Measurements from ENCODE around the gene PUS1. TPM values are rescaled to one million over a fixed set of nuclear protein-coding genes. Genes with fewer than 3 reads are reported as not detected.

PUS1 gene
- total and polyA plus RNA-seq, 2 of the 4 experiments (the other 2 are of a cell fraction) = 14.0 to 36.7 TPM

DNA sequence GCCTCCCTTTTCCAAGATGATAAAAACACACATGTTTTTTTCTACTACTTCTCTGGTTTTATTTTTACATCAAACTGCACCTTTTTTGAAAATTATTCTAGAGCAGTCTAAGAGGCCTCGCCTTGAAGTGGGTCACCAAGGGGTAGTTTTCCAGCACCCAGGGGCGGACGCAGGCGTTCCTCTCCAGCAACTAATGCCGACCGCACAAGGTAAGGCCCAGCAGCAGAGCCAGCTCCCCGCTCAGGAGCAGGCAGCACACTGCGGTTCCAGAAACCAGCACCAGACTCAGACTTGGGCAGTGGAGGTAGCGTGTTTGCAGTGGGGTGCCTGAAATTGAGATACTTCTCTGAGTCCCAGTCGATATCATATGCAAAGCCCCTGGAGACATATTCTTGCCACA lies 52.3 kb downstream of the PUS1 start:
- Histone ChIP-seq H2BK15ac (ENCODE audit: low read depth, low read length) (no peak overlapping the region), H4K20me1 (ENCODE audit: insufficient read depth, low read length) (peaks cover 3% of the 10 kb centered on the region), H3K4ac (ENCODE audit: low read depth, low read length) (no peak overlapping the region), H3K18ac (ENCODE audit: low read depth, low read length) (no peak overlapping the region), H2BK5ac (ENCODE audit: low read depth, low read length, poor library complexity, severe bottlenecking) (no peak overlapping the region), H2AFZ (replicated peaks; ENCODE audit: low read length, poor library complexity) (no peak overlapping the region), H4K8ac (ENCODE audit: low read depth in 2 of 2, low read length in 2 of 2) (no peak overlapping the region), H3K4me2 (ENCODE audit: low read depth, low read length) (no peak overlapping the region), H3K9me3 (ENCODE audit: control insufficient read depth, insufficient read depth, low read length) (no peaks in the 10 kb centered on the region), H4K91ac (ENCODE audit: insufficient read depth, low read depth, low read length) (no peak overlapping the region), H3K23ac (ENCODE audit: low read depth, low read length) (no peak overlapping the region), H3K36me3 (ENCODE audit: control insufficient read depth, insufficient read depth, low read length) (peaks cover 33% of the 10 kb centered on the region), H3K14ac (replicated peaks; ENCODE audit: low read depth, low read length) (no peak overlapping the region), H3K56ac (ENCODE audit: extremely low read depth, insufficient read depth, low read length) (no peak overlapping the region), H3K27me3 (ENCODE audit: control insufficient read depth, insufficient read depth, low read length) (no peaks in the 10 kb centered on the region), H2BK20ac (ENCODE audit: low read depth, low read length) (no peak overlapping the region), H3K9ac (ENCODE audit: low read depth, low read length) (no peak overlapping the region), H2AK9ac (replicated peaks; ENCODE audit: low read depth, low read length, poor library complexity) (no peak overlapping the region), H3K9me1 (ENCODE audit: insufficient read depth, low read length) (peaks cover 3% of the 10 kb centered on the region; the same call in 1 of the 2 replicates), H3K79me1 (ENCODE audit: low read depth in 1 of 2, low read length in 2 of 2) (peaks cover 28 to 48% of the 10 kb centered on the region in 2 experiments), H3K27ac (ENCODE audit: insufficient read depth, low read length) (no peak overlapping the region), H4K5ac (ENCODE audit: low read depth, low read length) (no peak overlapping the region), H3K4me1 (ENCODE audit: control insufficient read depth, insufficient read depth, low read length) (peaks cover 4% of the 10 kb centered on the region), H2BK120ac (ENCODE audit: low read depth, low read length) (no peak overlapping the region), H3K4me3 (ENCODE audit: insufficient read depth, low read depth, low read length) (no peak overlapping the region), H2AK5ac (ENCODE audit: low read depth, low read length) (no peak overlapping the region)
- POLR2A ChIA-PET (ENCODE audit: unreplicated experiment) = no interaction called here
- dilution Hi-C loops (cut with HindIII; ENCODE audit: low sequenced_read_pairs, unreplicated experiment) (no loop called here), intact Hi-C loops (cut with micrococcal nuclease) (no loop called here), in situ Hi-C loops (cut with MboI; ENCODE audit: low sequenced_read_pairs) (no loop called here)
- 100% methylated on average over 5 of the region's 10 CpGs; no CpG with 5 or more reads in 1 of the 2 experiments for WGBS, 2 experiments (ENCODE audit: extremely low coverage in 2 of 2, insufficient read length in 1 of 2)
- CTCF ChIA-PET = interaction anchor here (1.0 kb wide), 1 partner anchor 20 kb away, joined by 3 read pairs; no protein-coding TSS in a partner anchor
- ATAC-seq (ENCODE audit: low read depth) (no peak), DNase-seq (no peak)
- no peak for TF ChIP-seq SMC3 (IDR thresholded peaks at IDR 0.05; ENCODE audit: low read depth, low read length)
- TF ChIP-seq MAFK (IDR thresholded peaks at IDR 0.05; ENCODE audit: low read depth, low read length) = no peak
- no TSS peak for BruUV-seq (replicated peaks)

All from IMR-90 (cell line).